Stomach (tissue), 4 donors: ENCODE measurements around the gene LRRC46.

Source experiments
- POLR2A ChIP-seq, 4 donors: fragments of 450-650 bp; IDR thresholded peaks; one replicate each; pipeline ENCODE4 v1.6.1; 2016; ENCODE audit warnings: antibody characterized with exemption in 4 of 4, control low read depth in 2 of 4, mild to moderate bottlenecking in 1 of 4, moderate library complexity in 1 of 4
- TF ChIP-seq, protein P1 (sequence below), 7 experiments: fragments of 450-650 bp in 4 of 7; fragments of 200-600 bp in 3 of 7; sonication (generic) in 3 of 7; IDR thresholded peaks; one replicate each; pipeline ENCODE4 v1.5.1; 2016 to 2019; ENCODE audit warnings: antibody characterized with exemption in 7 of 7, control low read depth in 2 of 7, mild to moderate bottlenecking in 1 of 7

DNA sequence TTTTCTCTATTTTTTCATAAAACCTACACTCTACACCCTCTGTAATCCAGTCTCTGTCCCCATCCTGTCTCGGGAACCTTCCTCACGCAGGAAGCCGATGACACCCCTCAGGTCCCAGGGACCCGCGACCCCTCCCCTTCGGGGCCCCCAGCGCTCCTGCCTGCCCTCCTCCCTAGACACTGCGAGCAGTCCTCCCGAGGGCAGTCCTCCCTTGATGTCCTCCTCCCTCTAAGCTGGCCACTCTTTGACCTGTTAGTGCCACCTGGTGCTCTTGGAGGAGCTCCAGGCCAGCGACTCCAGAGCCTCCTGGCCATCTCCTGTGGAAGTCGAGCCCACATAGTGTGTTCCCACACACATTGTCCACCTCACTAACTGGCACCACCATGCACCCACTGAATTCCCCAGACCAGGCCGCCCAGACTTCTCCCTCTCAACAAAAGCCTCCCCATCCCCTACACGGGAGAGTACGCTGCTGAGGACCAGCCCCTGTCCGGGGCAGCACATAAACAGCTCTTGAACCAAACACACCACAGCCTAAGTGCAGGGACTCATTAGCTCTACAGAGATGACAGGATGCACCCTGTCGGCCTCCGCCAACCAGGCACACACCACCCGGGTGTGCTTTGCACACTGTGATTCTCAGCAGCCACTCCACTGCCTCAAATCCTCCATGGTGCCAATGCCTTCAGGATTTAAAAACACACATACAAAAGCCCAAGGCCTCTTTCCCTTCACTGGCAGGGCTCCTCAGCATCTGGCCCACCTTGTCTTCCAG, 19.1 kb upstream of the LRRC46 start:
- no peak for TF ChIP-seq POLR2A (IDR thresholded peaks at IDR 0.05)
- TF ChIP-seq, protein P1, sequence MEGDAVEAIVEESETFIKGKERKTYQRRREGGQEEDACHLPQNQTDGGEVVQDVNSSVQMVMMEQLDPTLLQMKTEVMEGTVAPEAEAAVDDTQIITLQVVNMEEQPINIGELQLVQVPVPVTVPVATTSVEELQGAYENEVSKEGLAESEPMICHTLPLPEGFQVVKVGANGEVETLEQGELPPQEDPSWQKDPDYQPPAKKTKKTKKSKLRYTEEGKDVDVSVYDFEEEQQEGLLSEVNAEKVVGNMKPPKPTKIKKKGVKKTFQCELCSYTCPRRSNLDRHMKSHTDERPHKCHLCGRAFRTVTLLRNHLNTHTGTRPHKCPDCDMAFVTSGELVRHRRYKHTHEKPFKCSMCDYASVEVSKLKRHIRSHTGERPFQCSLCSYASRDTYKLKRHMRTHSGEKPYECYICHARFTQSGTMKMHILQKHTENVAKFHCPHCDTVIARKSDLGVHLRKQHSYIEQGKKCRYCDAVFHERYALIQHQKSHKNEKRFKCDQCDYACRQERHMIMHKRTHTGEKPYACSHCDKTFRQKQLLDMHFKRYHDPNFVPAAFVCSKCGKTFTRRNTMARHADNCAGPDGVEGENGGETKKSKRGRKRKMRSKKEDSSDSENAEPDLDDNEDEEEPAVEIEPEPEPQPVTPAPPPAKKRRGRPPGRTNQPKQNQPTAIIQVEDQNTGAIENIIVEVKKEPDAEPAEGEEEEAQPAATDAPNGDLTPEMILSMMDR (IDR thresholded peaks at IDR 0.05) = no peak
